VCaP (cell line): Measurements from ENCODE around the gene IP6K3.

Experiments used
- H3K27ac ChIP-seq: fragments of 450-650 bp; 2 replicates; pipeline ENCODE4 v1.5.1; 2017
- TF ChIP-seq, protein P1 (sequence below): fragments of 450-650 bp; conservative IDR thresholded peaks from 2 replicates; pipeline ENCODE4 v1.5.1; 2017; ENCODE audit warnings: mild to moderate bottlenecking, moderate library complexity

The IP6K3 gene

GRCh38 chr6:33720998-33721397 is 25.7 kb downstream of the IP6K3 start:
- peak overlapping the region; percentile 98 for H3K27ac ChIP-seq
- TF ChIP-seq, protein P1, sequence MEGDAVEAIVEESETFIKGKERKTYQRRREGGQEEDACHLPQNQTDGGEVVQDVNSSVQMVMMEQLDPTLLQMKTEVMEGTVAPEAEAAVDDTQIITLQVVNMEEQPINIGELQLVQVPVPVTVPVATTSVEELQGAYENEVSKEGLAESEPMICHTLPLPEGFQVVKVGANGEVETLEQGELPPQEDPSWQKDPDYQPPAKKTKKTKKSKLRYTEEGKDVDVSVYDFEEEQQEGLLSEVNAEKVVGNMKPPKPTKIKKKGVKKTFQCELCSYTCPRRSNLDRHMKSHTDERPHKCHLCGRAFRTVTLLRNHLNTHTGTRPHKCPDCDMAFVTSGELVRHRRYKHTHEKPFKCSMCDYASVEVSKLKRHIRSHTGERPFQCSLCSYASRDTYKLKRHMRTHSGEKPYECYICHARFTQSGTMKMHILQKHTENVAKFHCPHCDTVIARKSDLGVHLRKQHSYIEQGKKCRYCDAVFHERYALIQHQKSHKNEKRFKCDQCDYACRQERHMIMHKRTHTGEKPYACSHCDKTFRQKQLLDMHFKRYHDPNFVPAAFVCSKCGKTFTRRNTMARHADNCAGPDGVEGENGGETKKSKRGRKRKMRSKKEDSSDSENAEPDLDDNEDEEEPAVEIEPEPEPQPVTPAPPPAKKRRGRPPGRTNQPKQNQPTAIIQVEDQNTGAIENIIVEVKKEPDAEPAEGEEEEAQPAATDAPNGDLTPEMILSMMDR: no peak

DNA sequence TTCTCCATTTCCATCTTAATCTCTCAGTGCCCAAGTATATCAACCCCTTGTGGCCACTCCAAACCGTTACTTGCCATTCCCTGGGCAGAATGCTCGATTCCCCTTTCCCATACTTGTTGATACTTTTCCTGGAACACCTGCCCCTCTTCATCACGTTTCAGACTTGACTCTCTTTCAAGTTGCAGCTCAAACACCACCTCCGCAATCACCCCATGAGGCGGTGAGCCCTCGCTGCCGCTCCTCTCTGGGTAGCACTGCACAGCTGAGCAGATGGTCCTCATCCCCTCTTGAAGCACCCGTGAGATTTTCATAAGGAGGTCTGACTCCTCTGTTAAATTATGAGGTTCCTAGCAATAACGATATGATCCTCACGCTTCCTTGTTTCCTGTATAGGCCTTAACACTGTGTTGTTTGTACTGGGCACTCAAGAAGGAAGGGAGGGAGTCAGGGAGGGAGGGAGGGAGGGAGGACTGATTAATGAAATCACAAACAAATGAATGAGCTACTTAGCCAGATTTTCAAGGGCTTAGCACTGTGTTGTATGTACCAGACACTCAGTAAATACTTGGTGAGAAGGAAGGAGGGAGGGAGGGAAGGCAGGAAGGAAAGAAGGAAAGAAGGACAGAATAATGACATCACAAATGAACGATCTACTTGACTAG is 27.2 kb downstream of the IP6K3 start:
- TF ChIP-seq, protein P1: no peak
- H3K27ac ChIP-seq: peak overlapping the region; percentile 98

DNA sequence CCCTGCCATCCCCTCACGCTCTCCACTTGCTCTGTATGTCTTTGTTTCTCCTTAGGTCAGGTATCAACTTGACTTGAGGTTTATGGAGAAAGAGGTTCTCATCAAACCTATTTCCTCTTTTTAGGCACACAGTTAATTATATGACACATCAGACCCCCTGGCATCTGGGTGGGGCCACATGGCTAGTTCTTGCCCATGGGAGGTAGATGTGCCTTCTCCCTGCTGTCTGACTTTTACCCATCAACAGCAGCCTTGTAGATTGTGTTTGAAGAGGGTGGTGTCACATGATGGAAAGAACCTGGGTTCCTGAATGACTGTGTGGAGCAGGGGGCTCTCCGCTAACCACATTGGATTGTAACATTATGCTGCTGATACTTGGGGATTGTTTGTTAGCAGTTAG is 28.0 kb downstream of the IP6K3 start:
- H3K27ac ChIP-seq: peak overlapping the region; percentile 98

GRCh38 chr6:33717934-33718455 is 28.7 kb downstream of the IP6K3 start:
- peak overlapping the region; percentile 98 for H3K27ac ChIP-seq
- TF ChIP-seq, protein P1: no peak

More for the DNA sequence above, 28.0 kb downstream of the IP6K3 start:
- TF ChIP-seq, protein P1: no peak

DNA sequence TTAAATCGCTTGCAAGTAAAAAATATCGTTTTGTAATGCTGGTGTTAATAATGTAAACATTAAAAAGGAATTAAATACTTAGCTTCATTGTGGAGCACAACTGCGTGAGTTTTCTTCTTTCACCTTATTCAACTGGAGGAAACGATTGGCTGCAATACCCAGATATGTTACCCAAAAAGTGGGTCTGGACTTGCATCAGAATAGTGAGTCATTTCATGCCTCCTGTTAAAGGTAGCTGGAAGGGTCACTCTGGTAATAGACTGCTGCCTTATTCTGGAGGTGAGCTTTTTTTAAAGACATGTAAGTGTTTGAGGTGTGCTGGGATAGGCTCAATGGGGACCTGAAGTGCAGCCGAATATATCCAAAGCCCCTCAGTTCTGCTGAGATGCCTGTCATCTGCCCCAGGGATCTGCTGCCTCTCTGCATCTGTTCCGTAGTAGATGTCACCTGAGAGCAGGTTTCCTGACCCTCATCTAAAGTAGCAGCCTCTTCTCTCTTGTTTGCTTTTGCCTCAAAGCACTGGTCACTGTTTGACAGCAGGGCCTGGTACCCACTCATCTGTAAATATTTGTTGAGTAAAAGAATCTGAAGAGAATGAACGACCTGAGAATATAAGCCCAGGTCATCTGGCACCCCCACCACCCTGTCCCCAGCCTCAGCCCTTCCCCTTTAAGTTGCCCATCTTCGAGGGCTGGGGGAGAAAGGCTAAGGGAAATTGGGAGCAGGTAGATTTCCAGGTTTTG is 29.6 kb downstream of the IP6K3 start:
- TF ChIP-seq, protein P1: no peak
- peak overlapping the region; percentile 98 for H3K27ac ChIP-seq

DNA sequence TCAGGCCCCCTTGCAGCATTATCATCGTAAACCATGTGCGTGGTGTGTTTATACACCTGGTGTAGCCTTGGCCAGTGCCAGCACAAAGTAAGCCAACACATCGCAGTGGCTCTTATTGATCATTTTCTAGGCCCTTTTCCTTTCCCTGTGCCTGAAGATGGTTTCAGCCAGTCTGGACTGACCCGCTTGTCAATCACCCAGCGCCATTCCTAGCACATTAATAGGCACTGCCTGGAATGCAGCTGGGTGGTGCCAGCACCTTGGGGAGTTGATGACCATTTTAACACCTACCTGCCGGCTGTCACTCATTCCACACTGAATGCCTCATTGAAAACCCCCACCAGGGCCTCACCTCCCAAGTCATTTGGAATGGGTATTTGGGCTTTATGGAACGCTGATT is 30.3 kb downstream of the IP6K3 start:
- TF ChIP-seq, protein P1: no peak
- peak overlapping the region; percentile 98 for H3K27ac ChIP-seq

DNA sequence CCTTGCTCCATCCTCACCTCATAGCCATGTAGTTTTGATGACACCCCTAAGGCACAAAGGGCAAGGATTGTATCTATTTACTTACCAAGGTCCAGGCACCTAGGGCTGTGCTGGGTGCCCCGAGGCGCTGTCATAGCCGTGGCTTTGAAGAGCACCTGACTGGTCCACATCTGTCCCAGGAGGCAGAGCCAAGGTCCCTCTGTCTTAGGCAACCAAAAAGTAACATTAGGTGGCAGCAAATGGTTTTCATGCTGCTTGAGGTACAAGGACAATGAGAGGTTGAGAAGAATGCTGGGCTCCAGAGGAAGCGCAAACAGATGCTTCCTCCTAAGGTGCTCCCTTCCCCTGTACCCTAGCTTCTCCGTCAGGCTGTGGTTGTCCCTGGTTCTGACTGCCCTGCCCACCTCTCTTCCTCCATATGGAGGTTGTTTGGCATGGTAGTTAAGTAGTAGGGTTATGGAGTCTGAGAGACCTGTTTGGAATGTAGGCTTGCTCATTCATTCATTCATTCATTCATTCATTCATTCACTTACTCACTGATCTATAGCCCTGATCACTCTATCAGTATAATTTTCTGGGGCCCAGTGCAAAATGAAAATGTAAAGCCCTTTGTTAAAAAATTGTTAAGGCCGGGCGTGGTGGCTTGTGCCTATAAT is 32.2 kb downstream of the IP6K3 start:
- TF ChIP-seq, protein P1: no peak

More for the DNA sequence above, 32.2 kb downstream of the IP6K3 start:
- peak overlapping the region; percentile 98 for H3K27ac ChIP-seq
